Lower leg skin (tissue), 3 donors: ENCODE results near the gene ZNF512B.

ENCODE experiments used
- CTCF ChIP-seq, 3 donors: fragments of 450-650 bp; IDR thresholded peaks; one replicate each; pipeline ENCODE4 v1.5.1; 2016; ENCODE audit warnings: antibody characterized with exemption in 3 of 3, mild to moderate bottlenecking in 3 of 3, moderate library complexity in 2 of 3
- POLR2A ChIP-seq, 2 donors: fragments of 450-650 bp; IDR thresholded peaks; one replicate each; pipeline ENCODE4 v1.6.1; 2016 to 2017; ENCODE audit warnings: antibody characterized with exemption in 2 of 2, mild to moderate bottlenecking in 1 of 2, moderate library complexity in 1 of 2

- TF ChIP-seq CTCF (IDR thresholded peaks at IDR 0.05), result no peak
- TF ChIP-seq POLR2A (IDR thresholded peaks at IDR 0.05), result no peak
These were observed 37.2 kb upstream of the ZNF512B start for GRCh38 chr20:64006902-64007301.
